HG02623 (cell line): ENCODE results near the gene SHMT1.
"Not testable (repeated sequence)": the region's sequence is repeated elsewhere in the genome, so short reads cannot be mapped to it uniquely, and the experiment has no call there.

Source experiments
- ATAC-seq: cut with Tn5 transposase; IDR thresholded peaks from one replicate; pipeline ENCODE4 v1.9.1; 2021; ENCODE audit warnings: moderate library complexity; ENCODE audit not compliant: unreplicated experiment

SHMT1 gene

GRCh38 chr17:18363101-18364049 is at the start of gene SHMT1:
SHMT1 (minus strand) TSS chr17:18363550; CDS start chr17:18355981, 7,569 bp downstream.
- peak; percentile 98 for ATAC-seq

- peak; percentile 80 for ATAC-seq
These were observed 48.7 kb upstream of the SHMT1 start for GRCh38 chr17:18412001-18412538.

- ATAC-seq: not testable (repeated sequence)
These were observed 48.1 kb upstream of the SHMT1 start for GRCh38 chr17:18411377-18411864.

- ATAC-seq: not testable (repeated sequence)
These were observed 47.4 kb upstream of the SHMT1 start for GRCh38 chr17:18410736-18411135.

- ATAC-seq: not testable (repeated sequence)
These were observed 46.0 kb upstream of the SHMT1 start for GRCh38 chr17:18409321-18409720.

GRCh38 chr17:18408906-18409305 is 45.6 kb upstream of the SHMT1 start:
- not testable (repeated sequence) for ATAC-seq

GRCh38 chr17:18403604-18404003 is 40.3 kb upstream of the SHMT1 start:
- ATAC-seq: peak; percentile 75

GRCh38 chr17:18403166-18403565 is 39.8 kb upstream of the SHMT1 start:
- ATAC-seq: not testable (repeated sequence)

- ATAC-seq: not testable (repeated sequence)
These were observed 38.7 kb upstream of the SHMT1 start for GRCh38 chr17:18401872-18402590.

- ATAC-seq: not testable (repeated sequence)
These were observed 25.4 kb upstream of the SHMT1 start for GRCh38 chr17:18388728-18389127.

GRCh38 chr17:18388266-18388665 is 24.9 kb upstream of the SHMT1 start:
- ATAC-seq: not testable (repeated sequence)

- ATAC-seq: not testable (repeated sequence)
These were observed 24.2 kb upstream of the SHMT1 start for GRCh38 chr17:18387583-18387982.

GRCh38 chr17:18384271-18384670 is 20.9 kb upstream of the SHMT1 start:
- ATAC-seq: not testable (repeated sequence)

- not testable (repeated sequence) for ATAC-seq
These were observed 19.7 kb upstream of the SHMT1 start for GRCh38 chr17:18383079-18383481.

GRCh38 chr17:18382441-18383078 is 19.2 kb upstream of the SHMT1 start:
- no peak for ATAC-seq

GRCh38 chr17:18381953-18382245 is 18.5 kb upstream of the SHMT1 start:
- no peak for ATAC-seq

- no peak for ATAC-seq
These were observed 18.0 kb upstream of the SHMT1 start for GRCh38 chr17:18381158-18381952.

- ATAC-seq: no peak
These were observed 17.3 kb upstream of the SHMT1 start for GRCh38 chr17:18380471-18381157.
